B cell (primary cell): ENCODE measurements around the gene ZMYND19. TPM values are rescaled to one million over a fixed set of nuclear protein-coding genes. Genes with fewer than 3 reads are reported as not detected.

Source experiments
- ATAC-seq: fragments of 200-7000 bp; cut with Tn5 transposase; one replicate; pipeline ENCODE4 v1.10.0; 2021; ENCODE audit warnings: low read depth, mild to moderate bottlenecking, moderate number of reproducible peaks, moderate library complexity
- CTCF ChIA-PET: fragments of 350-600 bp; sonication (Branson Sonifier 250); formaldehyde crosslinking; loops from one replicate; lab custom pipeline; 2021; ENCODE audit warnings: antibody characterized with exemption, inconsistent platforms; lab: Charles Lee
- POLR2A ChIA-PET: fragments of 350-600 bp; sonication (Branson Sonifier 250); formaldehyde crosslinking; loops from one replicate; lab custom pipeline; 2021; ENCODE audit warnings: antibody characterized with exemption; lab: Charles Lee
- DNase-seq: peaks from one replicate; pipeline ENCODE4 v3.0.0; 2013
- H2AFZ ChIP-seq: 2 replicates; pipeline ENCODE4 v1.6.1; 2012; ENCODE audit warnings: mild to moderate bottlenecking, low read depth, low read length; ENCODE audit not compliant: insufficient read depth, poor library complexity, severe bottlenecking
- H3K27ac ChIP-seq, 2 donors: 1 replicate in 1 of 2; 2 replicates in 1 of 2; pipeline ENCODE4 v1.5.1; 2012 to 2013; ENCODE audit warnings: low read length in 2 of 2, mild to moderate bottlenecking in 2 of 2, moderate library complexity in 1 of 2
- H3K27me3 ChIP-seq, 4 experiments: fragments of 200-600 bp in 1 of 4; sonication (generic) in 1 of 4; replicated peaks in 1 of 4; 1 replicate in 2 of 4; 2 replicates in 2 of 4; pipeline versions ENCODE4 v1.6.1 to v1.7.0; 2013 to 2016; ENCODE audit warnings: low read length in 3 of 4, mild to moderate bottlenecking in 2 of 4, mixed read lengths in 1 of 4, moderate library complexity in 1 of 4; ENCODE audit not compliant: insufficient read depth in 4 of 4, control insufficient read depth in 3 of 4; ENCODE audit errors: control extremely low read depth in 1 of 4
- H3K36me3 ChIP-seq, 2 experiments: replicated peaks in 1 of 2; 1 replicate in 1 of 2; 2 replicates in 1 of 2; pipeline versions ENCODE4 v1.6.1 to v1.7.1; 2013; ENCODE audit warnings: low read length in 1 of 2; ENCODE audit not compliant: insufficient read depth in 2 of 2, control insufficient read depth in 1 of 2; ENCODE audit errors: control extremely low read depth in 1 of 2, extremely low read depth in 1 of 2
- H3K4me1 ChIP-seq, 2 donors: fragments of 200-600 bp in 1 of 2; sonication (generic) in 1 of 2; 1 replicate in 1 of 2; 2 replicates in 1 of 2; pipeline versions ENCODE4 v1.5.1 to v1.6.1; 2013 to 2017; ENCODE audit warnings: low read length in 2 of 2; ENCODE audit not compliant: control insufficient read depth in 2 of 2, insufficient read depth in 2 of 2
- H3K4me2 ChIP-seq: replicated peaks from 2 replicates; pipeline ENCODE3; 2012; ENCODE audit warnings: mild to moderate bottlenecking, low read depth, low read length; ENCODE audit not compliant: poor library complexity, severe bottlenecking
- H3K4me3 ChIP-seq, 5 experiments: fragments of 200-600 bp in 1 of 5; sonication (generic) in 1 of 5; 1 replicate in 3 of 5; 2 replicates in 2 of 5; pipeline versions ENCODE4 v1.5.1 to v1.7.0; 2011 to 2016; ENCODE audit warnings: low read length in 4 of 5, mild to moderate bottlenecking in 4 of 5, low read depth in 2 of 5, control low read depth in 1 of 5, moderate library complexity in 1 of 5; ENCODE audit not compliant: insufficient read depth in 1 of 5; ENCODE audit errors: control extremely low read depth in 1 of 5, extremely low read depth in 1 of 5
- H3K79me2 ChIP-seq: fragments of 200-600 bp; sonication (generic); one replicate; pipeline ENCODE4 v1.6.0; 2016; ENCODE audit warnings: low read length; ENCODE audit not compliant: control insufficient read depth, insufficient read depth
- H3K9ac ChIP-seq: fragments of 200-600 bp; sonication (generic); 2 replicates; pipeline ENCODE4 v1.6.1; 2017; ENCODE audit warnings: mild to moderate bottlenecking, low read length, moderate library complexity
- H3K9me3 ChIP-seq, 3 donors: one replicate each; pipeline versions ENCODE4 v1.6.1 to v1.7.1; 2013; ENCODE audit warnings: low read length in 2 of 3; ENCODE audit not compliant: control insufficient read depth in 2 of 3, insufficient read depth in 1 of 3; ENCODE audit errors: control extremely low read depth in 1 of 3
- H4K20me1 ChIP-seq: 2 replicates; pipeline ENCODE4 v1.6.0; 2012; ENCODE audit warnings: mild to moderate bottlenecking, low read length; ENCODE audit not compliant: insufficient read depth, control insufficient read depth, poor library complexity, severe bottlenecking
- H3K27ac Mint-ChIP-seq: one replicate; pipeline ENCODE4 v1.8.0; 2021; ENCODE audit warnings: mixed read lengths
- H3K27me3 Mint-ChIP-seq: one replicate; pipeline ENCODE4 v1.8.0; 2021; ENCODE audit warnings: mixed read lengths
- H3K4me1 Mint-ChIP-seq: one replicate; pipeline ENCODE4 v1.8.0; 2021; ENCODE audit warnings: mixed read lengths
- H3K4me3 Mint-ChIP-seq: one replicate; pipeline ENCODE4 v1.8.0; 2021; ENCODE audit warnings: mixed read lengths
- H3K9me3 Mint-ChIP-seq: one replicate; pipeline ENCODE4 v1.8.0; 2022; ENCODE audit warnings: mixed read lengths; ENCODE audit not compliant: insufficient read depth
- EZH2 ChIP-seq: IDR thresholded peaks from 2 replicates; pipeline ENCODE4 v1.6.1; 2012; ENCODE audit warnings: borderline replicate concordance, low read depth, mild to moderate bottlenecking, moderate library complexity, low read length; ENCODE audit not compliant: insufficient read depth, poor library complexity, severe bottlenecking
- WGBS: methylation state at CpG from one replicate; pipeline ENCODE4 v1.1.5; 2013; ENCODE audit warnings: missing lambda C conversion rate; ENCODE audit not compliant: insufficient coverage; 5-methylcytosine and 5-hydroxymethylcytosine counted together
- intact Hi-C: fragments of 100-400 bp; cut with micrococcal nuclease; formaldehyde crosslinking; loops from one replicate; pipeline ENCODE4 v1.10.0; 2022
- polyA plus RNA-seq: library from polyadenylated mRNA; depleted of rRNA; stranded (reverse); fragments of >200 nt; gene quantifications from 2 replicates; pipeline ENCODE4 v1.2.3, GENCODE V29; 2012
- total RNA-seq, 2 donors: library from RNA; stranded (reverse); fragments of 120-200 nt in 1 of 2; gene quantifications; 1 replicate in 1 of 2; 2 replicates in 1 of 2; pipeline versions ENCODE4 v1.2.3 to v1.2.4, GENCODE V29; 2013 to 2022
- TF ChIP-seq, protein P1 (sequence below): fragments of 200-600 bp; IDR thresholded peaks from one replicate; pipeline ENCODE4 v1.8.0; 2022; ENCODE audit warnings: antibody characterized with exemption, mild to moderate bottlenecking

The ZMYND19 gene
- total and polyA plus RNA-seq, 2 donors (not counting 1 experiment from before 2014, with no cell fraction given): 22.0 to 24.1 TPM

DNA sequence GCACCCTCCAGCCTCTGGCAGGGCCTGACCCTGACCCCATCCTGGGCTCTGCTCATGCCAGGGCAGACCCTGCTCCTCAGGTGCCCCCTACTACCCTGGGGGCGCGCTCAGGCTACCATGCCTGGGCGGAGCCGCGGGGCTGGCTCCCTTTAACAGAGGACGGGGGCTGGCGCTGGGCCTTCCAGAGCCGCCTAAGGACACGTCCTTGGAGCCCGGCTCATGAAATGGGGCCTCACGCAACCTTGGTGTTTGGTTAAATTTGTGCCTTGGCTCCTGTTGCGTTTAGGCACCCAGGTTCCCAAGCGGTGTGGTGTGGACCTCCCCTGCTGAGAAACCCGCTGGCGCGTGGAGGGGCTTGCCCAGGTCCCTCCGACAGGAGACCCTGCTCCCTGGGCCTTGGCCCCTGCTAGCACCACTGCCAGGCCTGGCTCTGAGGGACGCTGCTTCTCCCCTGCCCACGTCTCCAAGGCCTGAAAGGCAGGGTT lies 25.1 kb upstream of the ZMYND19 start:
- H3K27ac ChIP-seq: no peak overlapping the region
- H3K27me3 ChIP-seq: no peaks in the 10 kb centered on the region
- intact Hi-C loops: no loop called here
- Mint-ChIP-seq H3K27me3 (no peaks in the 10 kb centered on the region), H3K9me3 (no peaks in the 10 kb centered on the region), H3K4me1 (peaks cover 32% of the 10 kb centered on the region), H3K4me3 (no peak overlapping the region), H3K27ac (no peak overlapping the region)
- no peak for TF ChIP-seq EZH2
- TF ChIP-seq, protein P1, sequence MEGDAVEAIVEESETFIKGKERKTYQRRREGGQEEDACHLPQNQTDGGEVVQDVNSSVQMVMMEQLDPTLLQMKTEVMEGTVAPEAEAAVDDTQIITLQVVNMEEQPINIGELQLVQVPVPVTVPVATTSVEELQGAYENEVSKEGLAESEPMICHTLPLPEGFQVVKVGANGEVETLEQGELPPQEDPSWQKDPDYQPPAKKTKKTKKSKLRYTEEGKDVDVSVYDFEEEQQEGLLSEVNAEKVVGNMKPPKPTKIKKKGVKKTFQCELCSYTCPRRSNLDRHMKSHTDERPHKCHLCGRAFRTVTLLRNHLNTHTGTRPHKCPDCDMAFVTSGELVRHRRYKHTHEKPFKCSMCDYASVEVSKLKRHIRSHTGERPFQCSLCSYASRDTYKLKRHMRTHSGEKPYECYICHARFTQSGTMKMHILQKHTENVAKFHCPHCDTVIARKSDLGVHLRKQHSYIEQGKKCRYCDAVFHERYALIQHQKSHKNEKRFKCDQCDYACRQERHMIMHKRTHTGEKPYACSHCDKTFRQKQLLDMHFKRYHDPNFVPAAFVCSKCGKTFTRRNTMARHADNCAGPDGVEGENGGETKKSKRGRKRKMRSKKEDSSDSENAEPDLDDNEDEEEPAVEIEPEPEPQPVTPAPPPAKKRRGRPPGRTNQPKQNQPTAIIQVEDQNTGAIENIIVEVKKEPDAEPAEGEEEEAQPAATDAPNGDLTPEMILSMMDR: no peak
- CTCF ChIA-PET: no interaction called here
- WGBS: 98% methylated on average over 19 of the region's 19 CpGs
- peaks cover 70% of the 10 kb centered on the region for H3K79me2 ChIP-seq
- no peak overlapping the region for H2AFZ ChIP-seq
- H3K4me3 ChIP-seq: no peak overlapping the region
- no peak for ATAC-seq
- no peak for DNase-seq
- no peak overlapping the region for H3K9ac ChIP-seq
- peaks cover 66% of the 10 kb centered on the region for H4K20me1 ChIP-seq
- POLR2A ChIA-PET: no interaction called here
- no peaks in the 10 kb centered on the region for H3K9me3 ChIP-seq
- peaks cover 0 to 24% of the 10 kb centered on the region in 2 experiments for H3K36me3 ChIP-seq
- no peak overlapping the region for H3K4me2 ChIP-seq
- H3K4me1 ChIP-seq: peaks cover 19 to 34% of the 10 kb centered on the region in 2 donors

DNA sequence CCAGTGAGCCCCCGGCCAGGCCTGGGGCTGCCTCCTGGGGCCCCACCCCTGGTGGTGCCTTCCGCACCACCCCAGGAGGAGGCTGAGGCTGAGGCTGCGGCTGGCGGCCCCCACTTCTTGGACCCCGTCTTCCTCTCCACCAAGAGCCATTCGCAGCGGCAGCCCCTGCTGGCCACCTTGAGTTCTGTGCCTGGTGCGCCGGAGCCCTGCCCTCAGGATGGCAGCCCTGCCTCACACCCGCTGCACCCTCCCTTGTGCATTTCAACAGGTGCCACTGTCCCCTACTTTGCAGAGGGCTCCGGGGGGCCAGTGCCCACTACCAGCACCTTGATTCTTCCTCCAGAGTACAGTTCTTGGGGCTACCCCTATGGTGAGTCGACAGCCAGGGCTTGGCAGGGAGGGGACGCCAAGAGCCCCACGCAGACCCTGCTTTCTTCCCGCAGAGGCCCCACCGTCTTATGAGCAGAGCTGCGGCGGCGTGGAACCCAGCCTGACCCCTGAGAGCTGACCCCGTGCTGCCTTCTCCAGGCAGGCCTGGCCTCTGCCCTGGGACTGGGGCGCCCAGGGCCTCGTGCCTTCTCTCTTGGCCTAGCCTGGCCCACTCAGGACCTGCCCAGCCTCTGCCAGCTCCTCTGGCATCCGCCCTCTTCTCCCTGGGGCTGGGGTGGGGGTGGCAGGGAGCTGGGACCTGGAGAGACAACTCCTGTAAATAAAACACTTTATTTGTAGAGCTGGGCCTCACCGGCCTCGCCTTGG lies 24.5 kb upstream of the ZMYND19 start:
- Histone ChIP-seq H3K27ac (no peak overlapping the region), H3K4me3 (no peak overlapping the region), H4K20me1 (peaks cover 66% of the 10 kb centered on the region), H3K4me1 (peaks cover 15 to 28% of the 10 kb centered on the region in 2 donors), H3K27me3 (no peaks in the 10 kb centered on the region), H3K36me3 (peaks cover 0 to 24% of the 10 kb centered on the region in 2 experiments), H2AFZ (no peak overlapping the region), H3K9ac (no peak overlapping the region), H3K4me2 (no peak overlapping the region), H3K9me3 (no peaks in the 10 kb centered on the region), H3K79me2 (peaks cover 70% of the 10 kb centered on the region)
- WGBS: 98% methylated on average over 24 of the region's 25 CpGs
- Mint-ChIP-seq H3K27ac (no peak overlapping the region), H3K9me3 (no peaks in the 10 kb centered on the region), H3K4me1 (peaks cover 28% of the 10 kb centered on the region), H3K4me3 (no peak overlapping the region), H3K27me3 (no peaks in the 10 kb centered on the region)
- TF ChIP-seq EZH2: no peak
- intact Hi-C loops: no loop called here
- ATAC-seq (no peak), DNase-seq (no peak)
- ChIA-PET CTCF (no interaction called here), POLR2A (no interaction called here)
